ENCODE measurements around the gene TTYH3.
"Not testable (repeated sequence)": the region's sequence is repeated elsewhere in the genome, so short reads cannot be mapped to it uniquely, and the experiment has no call there.

TTYH3 gene

GRCh38 chr7:2607923-2608904, 23.6 kb upstream of the TTYH3 start:
- no peak for TF ChIP-seq CTCF (IDR thresholded peaks at IDR 0.05)
- no peak for TF ChIP-seq ZFX (IDR thresholded peaks at IDR 0.05; ENCODE audit: borderline replicate concordance)
- H3K27ac ChIP-seq, result no peak overlapping the region

- no peak for TF ChIP-seq ZFX (IDR thresholded peaks at IDR 0.05; ENCODE audit: borderline replicate concordance)
- TF ChIP-seq CTCF (IDR thresholded peaks at IDR 0.05), result peak; percentile 42
Measured at GRCh38 chr7:2608921-2609411, 22.8 kb upstream of the TTYH3 start.

GRCh38 chr7:2609646-2610045, 22.1 kb upstream of the TTYH3 start:
- H3K27ac ChIP-seq, result not testable (repeated sequence)

More at GRCh38 chr7:2608921-2609411, 22.8 kb upstream of the TTYH3 start:
- no peak overlapping the region for H3K27ac ChIP-seq

GRCh38 chr7:2610466-2610865, 21.3 kb upstream of the TTYH3 start:
- no peak for TF ChIP-seq CTCF (IDR thresholded peaks at IDR 0.05)
- TF ChIP-seq ZFX (IDR thresholded peaks at IDR 0.05; ENCODE audit: borderline replicate concordance), result no peak
- no peak overlapping the region for H3K27ac ChIP-seq

- TF ChIP-seq CTCF (IDR thresholded peaks at IDR 0.05), result no peak
- no peak for TF ChIP-seq ZFX (IDR thresholded peaks at IDR 0.05; ENCODE audit: borderline replicate concordance)
- H3K27ac ChIP-seq, result no peak overlapping the region
Measured at GRCh38 chr7:2610898-2611297, 20.9 kb upstream of the TTYH3 start.

- H3K27ac ChIP-seq, result peak overlapping the region; percentile 55
- no peak for TF ChIP-seq CTCF (IDR thresholded peaks at IDR 0.05)
- no peak for TF ChIP-seq ZFX (IDR thresholded peaks at IDR 0.05; ENCODE audit: borderline replicate concordance)
Measured at GRCh38 chr7:2611401-2611800, 20.4 kb upstream of the TTYH3 start.

- peak overlapping the region; percentile 55 for H3K27ac ChIP-seq
Measured at GRCh38 chr7:2611922-2612321, 19.9 kb upstream of the TTYH3 start.

More at GRCh38 chr7:2611922-2612321, 19.9 kb upstream of the TTYH3 start:
- TF ChIP-seq CTCF (IDR thresholded peaks at IDR 0.05) (no peak), ZFX (IDR thresholded peaks at IDR 0.05; ENCODE audit: borderline replicate concordance) (no peak)

All from 22Rv1 (cell line).